Stomach (tissue), 9 donors: ENCODE results near the gene VANGL1. TPM values are rescaled to one million over a fixed set of nuclear protein-coding genes. Genes with fewer than 3 reads are reported as not detected.

Experiments used
- DNase-seq, 2 donors: peaks; one replicate each; pipeline versions ENCODE4 v3.0.0 to v3.0.0-alpha.2; 2013 to 2019
- H3K27ac ChIP-seq, 5 donors: fragments of 200-600 bp in 4 of 5; sonication (generic) in 4 of 5; one replicate each; pipeline ENCODE4 v1.5.1; 2013 to 2019; ENCODE audit warnings: mild to moderate bottlenecking in 1 of 5, moderate library complexity in 1 of 5
- H3K27me3 ChIP-seq, 3 donors: fragments of 200-600 bp; sonication (generic); one replicate each; pipeline ENCODE4 v1.5.1; 2017 to 2019; ENCODE audit warnings: mixed run types in 1 of 3
- H3K36me3 ChIP-seq, 4 donors: fragments of 200-600 bp; sonication (generic); 1 replicate in 3 of 4; 2 replicates in 1 of 4; pipeline ENCODE4 v1.5.1; 2016 to 2019
- H3K4me1 ChIP-seq, 4 donors: fragments of 200-600 bp; sonication (generic); one replicate each; pipeline ENCODE4 v1.5.1; 2016 to 2019
- H3K4me3 ChIP-seq, 4 donors: fragments of 200-600 bp; sonication (generic) in 3 of 4; one replicate each; pipeline ENCODE4 v1.5.1; 2016 to 2019; ENCODE audit warnings: mild to moderate bottlenecking in 1 of 4
- H3K9me3 ChIP-seq, 4 donors: fragments of 200-600 bp; sonication (generic); one replicate each; pipeline ENCODE4 v1.5.1; 2016 to 2019
- CTCF ChIP-seq, 7 experiments: fragments of 450-650 bp in 4 of 7; fragments of 200-600 bp in 3 of 7; sonication (generic) in 3 of 7; IDR thresholded peaks; one replicate each; pipeline ENCODE4 v1.5.1; 2016 to 2019; ENCODE audit warnings: antibody characterized with exemption in 7 of 7, control low read depth in 2 of 7, mild to moderate bottlenecking in 1 of 7
- EP300 ChIP-seq: sonication (generic); formaldehyde crosslinking; IDR thresholded peaks from one replicate; pipeline ENCODE4 v1.6.1; 2017; ENCODE audit warnings: antibody characterized with exemption
- POLR2A ChIP-seq, 4 donors: fragments of 450-650 bp; IDR thresholded peaks; one replicate each; pipeline ENCODE4 v1.6.1; 2016; ENCODE audit warnings: antibody characterized with exemption in 4 of 4, control low read depth in 2 of 4, mild to moderate bottlenecking in 1 of 4, moderate library complexity in 1 of 4
- POLR2AphosphoS5 ChIP-seq, 3 donors: sonication (generic); formaldehyde crosslinking; IDR thresholded peaks; one replicate each; pipeline ENCODE4 v1.6.1; 2016; ENCODE audit warnings: antibody characterized with exemption in 3 of 3
- WGBS, 5 donors: extraction: QIAGEN DNeasy Blood & Tissue Kit in 3 of 5; methylation state at CpG; one replicate each; pipeline versions ENCODE4 v1.1.5 to v1.1.7; 2013 to 2018; 5-methylcytosine and 5-hydroxymethylcytosine counted together
- intact Hi-C: fragments of 100-400 bp; cut with DNase I; formaldehyde crosslinking; loops from one replicate; pipeline ENCODE4 v1.15.1; 2023; ENCODE audit warnings: low total_unique reads
- polyA plus RNA-seq, 3 donors: library from polyadenylated mRNA; stranded (reverse); fragments of 200-250 nt; gene quantifications; one replicate each; pipeline ENCODE4 v1.2.3, GENCODE V29; 2013
- total RNA-seq, 5 donors: library from RNA; depleted of rRNA; stranded (reverse); fragments of >200 nt; gene quantifications; one replicate each; pipeline versions ENCODE4 v1.1.0 to v1.2.3, GENCODE V29; 2014 to 2016
- donor health status: healthy with polysubstance abuse.
- donor health status: Bipolar disorder and iron deficiency.
- donor health status: healthy.

VANGL1 gene
- total and polyA plus RNA-seq, 8 donors, result 1.4 to 9.4 (median 4.7) TPM

GRCh38 chr1:115652236-115652788, 10.5 kb downstream of the VANGL1 start:
- intact Hi-C loops, result no loop called here
- no peak overlapping the region for H3K4me3 ChIP-seq
- no peak overlapping the region for H3K27ac ChIP-seq
- peaks cover 40 to 78% (median 56%) of the 10 kb centered on the region in 4 donors for H3K4me1 ChIP-seq
- no peak for TF ChIP-seq POLR2AphosphoS5 (IDR thresholded peaks at IDR 0.05)
- no peak for TF ChIP-seq POLR2A (IDR thresholded peaks at IDR 0.05)
- TF ChIP-seq EP300, result no peak
- H3K27me3 ChIP-seq, result no peaks in the 10 kb centered on the region
- no peak for DNase-seq
- 86 to 97% (median 90%) methylated on average over 2 of the region's 2 CpGs for WGBS, 5 donors
- H3K36me3 ChIP-seq, result peaks cover 0 to 25% (median 23%) of the 10 kb centered on the region in 4 donors
- no peaks in the 10 kb centered on the region for H3K9me3 ChIP-seq

GRCh38 chr1:115654125-115654524, 12.4 kb downstream of the VANGL1 start:
- TF ChIP-seq CTCF (IDR thresholded peaks at IDR 0.05) (no peak), POLR2AphosphoS5 (IDR thresholded peaks at IDR 0.05) (no peak), POLR2A (IDR thresholded peaks at IDR 0.05) (no peak), EP300 (no peak)
- Histone ChIP-seq H3K27ac (no peak overlapping the region), H3K4me1 (peaks cover 28 to 61% (median 42%) of the 10 kb centered on the region in 4 donors), H3K4me3 (no peak overlapping the region), H3K36me3 (peaks cover 0 to 25% (median 23%) of the 10 kb centered on the region in 4 donors), H3K9me3 (no peaks in the 10 kb centered on the region), H3K27me3 (no peaks in the 10 kb centered on the region)
- intact Hi-C loops, result no loop called here
- no peak for DNase-seq
- 87 to 97% (median 95%) methylated on average over 3 of the region's 3 CpGs for WGBS, 5 donors

GRCh38 chr1:115654663-115655305, 13.0 kb downstream of the VANGL1 start:
- 28 to 40% (median 34%) methylated on average over 14 of the region's 14 CpGs for WGBS, 5 donors
- Histone ChIP-seq H3K27me3 (no peaks in the 10 kb centered on the region), H3K9me3 (no peaks in the 10 kb centered on the region), H3K4me3 (no peak overlapping the region), H3K36me3 (peaks cover 0 to 30% (median 29%) of the 10 kb centered on the region in 4 donors), H3K4me1 (peaks cover 22 to 55% (median 35%) of the 10 kb centered on the region in 4 donors), H3K27ac (peak overlapping the region; percentile 15 to 42 (median 25))
- TF ChIP-seq POLR2AphosphoS5 (IDR thresholded peaks at IDR 0.05) (no peak), POLR2A (IDR thresholded peaks at IDR 0.05) (no peak), CTCF (IDR thresholded peaks at IDR 0.05) (no peak), EP300 (no peak)
- intact Hi-C loops, result no loop called here
- peak; percentile 67 to 71 for DNase-seq

GRCh38 chr1:115655306-115655663, 13.5 kb downstream of the VANGL1 start:
- intact Hi-C loops, result no loop called here
- TF ChIP-seq CTCF (IDR thresholded peaks at IDR 0.05) (no peak), POLR2A (IDR thresholded peaks at IDR 0.05) (no peak), EP300 (no peak), POLR2AphosphoS5 (IDR thresholded peaks at IDR 0.05) (no peak)
- H3K27me3 ChIP-seq, result no peaks in the 10 kb centered on the region
- DNase-seq, result no peak
- peaks cover 0 to 35% (median 34%) of the 10 kb centered on the region in 4 donors for H3K36me3 ChIP-seq
- no peak overlapping the region for H3K4me3 ChIP-seq
- WGBS, 5 donors, result 32 to 48% (median 37%) methylated on average over 7 of the region's 7 CpGs
- peak overlapping the region; percentile 15 to 42 (median 25) for H3K27ac ChIP-seq
- H3K9me3 ChIP-seq, result no peaks in the 10 kb centered on the region
- peaks cover 17 to 50% (median 31%) of the 10 kb centered on the region in 4 donors for H3K4me1 ChIP-seq

GRCh38 chr1:115655916-115656315, 14.1 kb downstream of the VANGL1 start:
- Histone ChIP-seq H3K27me3 (no peaks in the 10 kb centered on the region), H3K4me1 (peaks cover 15 to 43% (median 25%) of the 10 kb centered on the region in 4 donors), H3K36me3 (peaks cover 0 to 41% (median 40%) of the 10 kb centered on the region in 4 donors), H3K4me3 (no peak overlapping the region), H3K9me3 (no peaks in the 10 kb centered on the region), H3K27ac (no peak overlapping the region)
- TF ChIP-seq CTCF (IDR thresholded peaks at IDR 0.05) (no peak), EP300 (no peak), POLR2A (IDR thresholded peaks at IDR 0.05) (no peak), POLR2AphosphoS5 (IDR thresholded peaks at IDR 0.05) (no peak)
- intact Hi-C loops, result no loop called here
- no peak for DNase-seq
- 76 to 92% (median 81%) methylated on average over 4 of the region's 4 CpGs for WGBS, 5 donors
